HEK293T (cell line): ENCODE results near the gene WIPF2.

Experiments used
- CTCF ChIA-PET: fragments of 350-600 bp; formaldehyde crosslinking; extraction: SDS; loops from one replicate; lab custom pipeline; 2021; ENCODE audit warnings: antibody characterized with exemption, inconsistent platforms; lab: Yijun Ruan, JAX
- POLR2A ChIA-PET: fragments of 350-600 bp; formaldehyde crosslinking; extraction: SDS; loops from one replicate; lab custom pipeline; 2020; ENCODE audit warnings: antibody characterized with exemption, inconsistent platforms; lab: Yijun Ruan, JAX
- DNase-seq: peaks from one replicate; pipeline ENCODE4 v3.0.0; 2012; ENCODE audit warnings: mixed read lengths; ENCODE audit errors: extremely low spot score
- ARNT ChIP-seq: fragments of 450-650 bp; IDR thresholded peaks from 2 replicates; pipeline ENCODE4 v1.6.1; 2017; ENCODE audit warnings: mild to moderate bottlenecking
- BHLHE40 ChIP-seq: fragments of 450-650 bp; IDR thresholded peaks from 2 replicates; pipeline ENCODE4 v1.6.1; 2016; ENCODE audit warnings: mild to moderate bottlenecking, moderate library complexity, borderline replicate concordance
- CTBP1 ChIP-seq: fragments of 450-650 bp; IDR thresholded peaks from 2 replicates; pipeline ENCODE4 v1.6.1; 2016; ENCODE audit warnings: borderline replicate concordance
- ELF4 ChIP-seq: fragments of 450-650 bp; IDR thresholded peaks from 2 replicates; pipeline ENCODE4 v1.6.1; 2017; ENCODE audit warnings: antibody characterized with exemption
- FOXA1 ChIP-seq: fragments of 450-650 bp; IDR thresholded peaks from 2 replicates; pipeline ENCODE4 v1.6.1; 2016; ENCODE audit warnings: mild to moderate bottlenecking
- FOXK2 ChIP-seq: fragments of 450-650 bp; IDR thresholded peaks from 2 replicates; pipeline ENCODE4 v1.6.1; 2016; ENCODE audit warnings: mild to moderate bottlenecking
- FOXM1 ChIP-seq: fragments of 450-650 bp; IDR thresholded peaks from 2 replicates; pipeline ENCODE4 v1.6.1; 2017; ENCODE audit warnings: mild to moderate bottlenecking, borderline replicate concordance
- HDGF ChIP-seq: fragments of 450-650 bp; IDR thresholded peaks from 2 replicates; pipeline ENCODE4 v1.6.1; 2017; ENCODE audit warnings: antibody characterized with exemption, borderline replicate concordance
- L3MBTL2 ChIP-seq: fragments of 450-650 bp; conservative IDR thresholded peaks from 2 replicates; pipeline ENCODE4 v1.6.1; 2016; ENCODE audit warnings: mild to moderate bottlenecking
- LEF1 ChIP-seq: fragments of 450-650 bp; IDR thresholded peaks from 2 replicates; pipeline ENCODE4 v1.6.1; 2017; ENCODE audit warnings: mild to moderate bottlenecking, borderline replicate concordance
- NFRKB ChIP-seq: fragments of 450-650 bp; IDR thresholded peaks from 2 replicates; pipeline ENCODE4 v1.6.1; 2016; ENCODE audit warnings: mild to moderate bottlenecking, moderate library complexity
- PKNOX1 ChIP-seq: fragments of 450-650 bp; IDR thresholded peaks from 2 replicates; pipeline ENCODE4 v1.6.1; 2016
- SP1 ChIP-seq: fragments of 450-650 bp; IDR thresholded peaks from 2 replicates; pipeline ENCODE4 v1.6.1; 2017
- SUZ12 ChIP-seq: fragments of 450-650 bp; IDR thresholded peaks from 2 replicates; pipeline ENCODE4 v1.6.1; 2016; ENCODE audit warnings: mild to moderate bottlenecking
- TARDBP ChIP-seq: fragments of 450-650 bp; IDR thresholded peaks from 2 replicates; pipeline ENCODE4 v1.6.1; 2016
- ZNF384 ChIP-seq: fragments of 450-650 bp; IDR thresholded peaks from 2 replicates; pipeline ENCODE4 v1.6.1; 2016

Gene WIPF2

GRCh38 chr17:40278414-40278813, 59.3 kb downstream of the WIPF2 start:
- TF ChIP-seq L3MBTL2 (no peak), CTBP1 (no peak), PKNOX1 (no peak), BHLHE40 (no peak), ZNF384 (no peak), LEF1 (no peak)
- CTCF ChIA-PET = no interaction called here

GRCh38 chr17:40279402-40279801, 60.3 kb downstream of the WIPF2 start:
- ChIA-PET CTCF (no interaction called here), POLR2A (no interaction called here)
- TF ChIP-seq FOXK2 (no peak), ARNT (no peak), FOXA1 (no peak), NFRKB (no peak), BHLHE40 (no peak), L3MBTL2 (no peak), ZNF384 (no peak), SP1 (no peak), PKNOX1 (no peak), HDGF (no peak), FOXM1 (no peak), ELF4 (no peak), TARDBP (no peak), CTBP1 (no peak), LEF1 (no peak), SUZ12 (no peak)
- no peak for DNase-seq

More at GRCh38 chr17:40278414-40278813, 59.3 kb downstream of the WIPF2 start:
- DNase-seq = no peak
- POLR2A ChIA-PET = no interaction called here

- POLR2A ChIA-PET = no interaction called here
- CTCF ChIA-PET = no interaction called here
- TF ChIP-seq TARDBP = no peak
- TF ChIP-seq FOXM1 = no peak
- no peak for TF ChIP-seq FOXK2
- no peak for TF ChIP-seq NFRKB
- no peak for TF ChIP-seq LEF1
- no peak for TF ChIP-seq ARNT
- TF ChIP-seq ZNF384 = no peak
- TF ChIP-seq BHLHE40 = no peak
- DNase-seq = no peak
These were observed 62.6 kb downstream of the WIPF2 start for GRCh38 chr17:40281663-40282062.

GRCh38 chr17:40283662-40284061, 64.6 kb downstream of the WIPF2 start:
- TF ChIP-seq TARDBP (no peak), ARNT (no peak), SP1 (no peak), BHLHE40 (no peak), LEF1 (no peak), CTBP1 (no peak), NFRKB (no peak), ZNF384 (no peak), L3MBTL2 (no peak), PKNOX1 (no peak), FOXK2 (no peak), FOXM1 (no peak), FOXA1 (no peak), HDGF (no peak), SUZ12 (no peak), ELF4 (no peak)
- ChIA-PET CTCF (interaction anchor here (0.6 to 1.1 kb wide), 4 partner anchors 22 to 74 kb away, joined by 3 to 8 read pairs (median 3); no protein-coding TSS in a partner anchor), POLR2A (interaction anchor here (1.3 to 2.0 kb wide), 2 partner anchors 15 to 65 kb away, joined by 3 to 5 read pairs; partner anchors contain the start of gene WIPF2)
- DNase-seq = no peak

- TF ChIP-seq PKNOX1 (no peak), NFRKB (no peak), LEF1 (no peak), FOXM1 (no peak), SUZ12 (no peak), BHLHE40 (no peak), HDGF (no peak), SP1 (no peak), CTBP1 (no peak), TARDBP (no peak), FOXA1 (no peak), L3MBTL2 (no peak), ZNF384 (no peak), FOXK2 (no peak), ARNT (no peak), ELF4 (no peak)
- POLR2A ChIA-PET = interaction anchor here (2.0 kb wide), 1 partner anchor 65 kb away, joined by 5 read pairs; the partner anchor contains the start of gene WIPF2
- DNase-seq = no peak
- CTCF ChIA-PET = interaction anchor here (0.5 to 1.1 kb wide), 6 partner anchors 21 to 75 kb away, joined by 3 to 8 read pairs (median 3); no protein-coding TSS in a partner anchor
These were observed 65.1 kb downstream of the WIPF2 start for GRCh38 chr17:40284085-40284713.
